Smooth muscle cell (in vitro differentiated cells): ENCODE measurements around the gene GRK4. TPM values are rescaled to one million over a fixed set of nuclear protein-coding genes. Genes with fewer than 3 reads are reported as not detected.

ENCODE experiments used
- DNase-seq: peaks from one replicate; lab custom pipeline; 2025; ENCODE audit not compliant: unreplicated experiment; lab: John Stamatoyannopoulos, UW
- H2AFZ ChIP-seq: fragments of 200-600 bp; sonication (generic); 2 replicates; pipeline ENCODE4 v1.6.0; 2016; ENCODE audit warnings: antibody characterized with exemption, low read depth, mild to moderate bottlenecking
- H3F3A ChIP-seq: fragments of 200-600 bp; sonication (generic); 2 replicates; pipeline ENCODE4 v1.6.0; 2017; ENCODE audit warnings: antibody characterized with exemption, low read depth
- H3K27ac ChIP-seq: fragments of 200-600 bp; sonication (generic); 2 replicates; pipeline ENCODE4 v1.5.1; 2016; ENCODE audit warnings: low read depth, mild to moderate bottlenecking
- H3K27me3 ChIP-seq: fragments of 200-600 bp; sonication (generic); 2 replicates; pipeline ENCODE4 v1.6.1; 2016; ENCODE audit warnings: low read depth, mild to moderate bottlenecking
- H3K36me3 ChIP-seq: fragments of 200-600 bp; sonication (generic); 2 replicates; pipeline ENCODE4 v1.5.1; 2016; ENCODE audit warnings: low read depth
- H3K4me1 ChIP-seq: fragments of 200-600 bp; sonication (generic); 2 replicates; pipeline ENCODE4 v1.5.1; 2016; ENCODE audit warnings: low read depth
- H3K4me2 ChIP-seq: fragments of 200-600 bp; sonication (generic); 2 replicates; pipeline ENCODE4 v1.6.0; 2016; ENCODE audit warnings: mild to moderate bottlenecking
- H3K4me3 ChIP-seq: fragments of 200-600 bp; sonication (generic); 2 replicates; pipeline ENCODE4 v1.5.1; 2016; ENCODE audit warnings: mild to moderate bottlenecking
- H3K79me2 ChIP-seq: fragments of 200-600 bp; sonication (generic); 2 replicates; pipeline ENCODE4 v1.6.0; 2016; ENCODE audit warnings: low read depth, mild to moderate bottlenecking
- H3K9ac ChIP-seq: fragments of 200-600 bp; sonication (generic); 2 replicates; pipeline ENCODE4 v1.6.0; 2016; ENCODE audit warnings: low read depth
- H3K9me3 ChIP-seq: fragments of 200-600 bp; sonication (generic); replicated peaks from 2 replicates; pipeline ENCODE4 v1.5.1; 2016; ENCODE audit warnings: low read depth
- H4K20me1 ChIP-seq: fragments of 200-600 bp; sonication (generic); 2 replicates; pipeline ENCODE4 v1.6.0; 2016; ENCODE audit warnings: low read depth
- WGBS: methylation state at CpG from one replicate; pipeline ENCODE4 v1.1.7; 2016; ENCODE audit warnings: low lambda C conversion rate; 5-methylcytosine and 5-hydroxymethylcytosine counted together
- polyA plus RNA-seq: library from polyadenylated mRNA; unstranded; fragments of >200 nt; fragmentation: Nextera tagmentation; extraction: Ambion mirVana; gene quantifications from 2 replicates; pipeline ENCODE4 v1.2.1, GENCODE V29; 2016
- total RNA-seq: library from RNA; depleted of rRNA; stranded (reverse); fragments of >200 nt; gene quantifications from 2 replicates; pipeline ENCODE4 v1.2.3, GENCODE V29; 2014
- TF ChIP-seq, protein P1 (sequence below): fragments of 200-600 bp; sonication (generic); IDR thresholded peaks from 2 replicates; pipeline ENCODE4 v1.5.1; 2017; ENCODE audit warnings: borderline replicate concordance, mild to moderate bottlenecking, antibody characterized with exemption; ENCODE audit not compliant: insufficient read depth, poor library complexity, severe bottlenecking

The GRK4 gene
- total and polyA plus RNA-seq, 2 experiments from 2014 or later, result 5.2 to 6.9 TPM

DNA sequence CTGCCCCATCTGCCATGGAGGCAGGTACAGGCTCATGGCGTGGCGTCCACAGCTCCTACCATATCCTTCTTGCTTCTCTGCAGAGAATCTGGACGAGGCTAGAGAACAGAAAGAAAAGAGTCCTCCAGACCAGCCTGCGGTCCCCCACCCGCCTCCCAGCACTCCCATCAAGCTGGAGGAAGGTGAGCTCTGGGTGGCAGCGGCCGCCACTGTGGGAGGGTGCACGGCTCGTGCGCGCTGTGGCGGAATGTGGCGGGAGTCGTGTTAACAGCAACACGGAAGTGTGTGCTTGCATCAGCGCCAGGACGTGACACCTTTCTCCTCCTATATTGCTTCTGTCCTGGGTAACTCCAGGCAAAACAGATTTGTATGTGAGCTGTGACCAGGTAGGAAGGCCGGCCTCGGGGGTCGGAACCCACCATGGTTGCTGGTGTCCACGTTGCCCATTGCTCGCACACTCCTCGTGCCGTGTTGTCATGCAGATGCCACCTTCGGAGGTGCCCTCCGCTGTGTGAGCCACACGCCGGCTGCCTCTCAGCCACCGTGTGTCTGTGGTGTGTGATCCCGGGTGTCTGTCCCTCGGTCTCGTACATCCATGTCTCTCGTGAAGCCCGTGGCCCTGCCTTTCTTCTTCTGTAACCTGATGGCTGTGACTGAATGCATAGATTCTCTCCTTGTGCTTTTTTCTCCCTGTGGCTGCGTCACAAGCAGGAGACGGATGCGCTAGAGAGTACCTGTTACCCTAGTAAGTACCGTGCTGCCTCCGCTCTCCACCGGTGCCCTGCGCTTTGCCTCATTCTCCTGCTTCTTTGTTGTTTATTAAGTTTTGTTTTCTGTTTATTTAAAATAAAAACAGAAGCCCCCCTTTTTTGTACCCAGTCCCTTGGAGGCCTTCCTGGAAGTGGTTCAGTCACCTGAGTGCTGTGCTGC is 37.2 kb upstream of the GRK4 start:
- no peak overlapping the region for H3K4me2 ChIP-seq
- 95% methylated on average over 41 of the region's 41 CpGs for WGBS
- peaks cover 17% of the 10 kb centered on the region for H4K20me1 ChIP-seq
- H3K9me3 ChIP-seq, result no peaks in the 10 kb centered on the region
- H2AFZ ChIP-seq, result no peak overlapping the region
- no peaks in the 10 kb centered on the region for H3K36me3 ChIP-seq
- H3K4me1 ChIP-seq, result peaks cover 12% of the 10 kb centered on the region
- H3F3A ChIP-seq, result peaks cover 12% of the 10 kb centered on the region
- H3K27ac ChIP-seq, result no peak overlapping the region
- no peak for DNase-seq
- H3K4me3 ChIP-seq, result no peak overlapping the region
- no peaks in the 10 kb centered on the region for H3K27me3 ChIP-seq
- H3K79me2 ChIP-seq, result peaks cover 3% of the 10 kb centered on the region
- TF ChIP-seq, protein P1, sequence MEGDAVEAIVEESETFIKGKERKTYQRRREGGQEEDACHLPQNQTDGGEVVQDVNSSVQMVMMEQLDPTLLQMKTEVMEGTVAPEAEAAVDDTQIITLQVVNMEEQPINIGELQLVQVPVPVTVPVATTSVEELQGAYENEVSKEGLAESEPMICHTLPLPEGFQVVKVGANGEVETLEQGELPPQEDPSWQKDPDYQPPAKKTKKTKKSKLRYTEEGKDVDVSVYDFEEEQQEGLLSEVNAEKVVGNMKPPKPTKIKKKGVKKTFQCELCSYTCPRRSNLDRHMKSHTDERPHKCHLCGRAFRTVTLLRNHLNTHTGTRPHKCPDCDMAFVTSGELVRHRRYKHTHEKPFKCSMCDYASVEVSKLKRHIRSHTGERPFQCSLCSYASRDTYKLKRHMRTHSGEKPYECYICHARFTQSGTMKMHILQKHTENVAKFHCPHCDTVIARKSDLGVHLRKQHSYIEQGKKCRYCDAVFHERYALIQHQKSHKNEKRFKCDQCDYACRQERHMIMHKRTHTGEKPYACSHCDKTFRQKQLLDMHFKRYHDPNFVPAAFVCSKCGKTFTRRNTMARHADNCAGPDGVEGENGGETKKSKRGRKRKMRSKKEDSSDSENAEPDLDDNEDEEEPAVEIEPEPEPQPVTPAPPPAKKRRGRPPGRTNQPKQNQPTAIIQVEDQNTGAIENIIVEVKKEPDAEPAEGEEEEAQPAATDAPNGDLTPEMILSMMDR, result no peak
- H3K9ac ChIP-seq, result no peak overlapping the region

DNA sequence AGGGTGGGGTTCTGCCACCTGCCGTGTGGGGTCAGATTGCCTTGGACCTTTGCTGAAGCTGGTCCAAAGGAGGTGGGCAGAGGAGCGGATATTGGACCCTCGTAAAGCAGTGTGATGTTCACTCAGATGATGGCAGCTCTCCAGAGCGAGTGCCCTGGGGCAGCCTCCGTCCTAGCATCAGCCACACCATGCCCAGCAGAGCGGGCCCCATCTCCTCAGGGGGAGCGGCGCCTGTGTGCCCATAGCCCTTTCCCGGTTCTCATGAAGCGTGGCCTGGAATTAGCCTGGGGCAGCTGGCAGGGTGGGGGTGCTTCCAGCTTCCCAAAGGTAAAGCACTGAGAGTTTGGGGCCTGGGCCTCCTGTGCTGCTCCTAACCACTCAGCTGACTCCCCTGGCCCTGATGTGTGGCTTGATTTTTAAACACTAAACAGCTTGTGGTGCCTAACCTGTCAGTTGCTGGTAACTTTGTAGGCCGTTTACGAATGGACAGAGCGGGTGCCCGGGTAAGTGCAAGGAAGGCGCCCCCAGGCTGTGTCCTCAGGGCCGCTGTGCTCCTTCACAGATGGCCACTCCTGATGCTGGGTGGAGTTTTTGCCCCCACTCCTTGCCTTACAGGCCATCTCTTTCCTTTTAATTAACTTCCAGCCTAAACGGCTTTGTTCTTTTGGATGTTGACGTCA is 36.2 kb upstream of the GRK4 start:
- Histone ChIP-seq H3K27me3 (no peaks in the 10 kb centered on the region), H3K4me3 (no peak overlapping the region), H3K27ac (no peak overlapping the region), H3K4me1 (peaks cover 10% of the 10 kb centered on the region), H3K9ac (no peak overlapping the region), H3F3A (peaks cover 12% of the 10 kb centered on the region), H4K20me1 (peaks cover 17% of the 10 kb centered on the region), H3K9me3 (no peaks in the 10 kb centered on the region), H3K36me3 (no peaks in the 10 kb centered on the region), H3K4me2 (no peak overlapping the region), H2AFZ (no peak overlapping the region), H3K79me2 (no peaks in the 10 kb centered on the region)
- DNase-seq, result no peak
- WGBS, result 99% methylated on average over 18 of the region's 18 CpGs
- TF ChIP-seq, protein P1, result no peak

DNA sequence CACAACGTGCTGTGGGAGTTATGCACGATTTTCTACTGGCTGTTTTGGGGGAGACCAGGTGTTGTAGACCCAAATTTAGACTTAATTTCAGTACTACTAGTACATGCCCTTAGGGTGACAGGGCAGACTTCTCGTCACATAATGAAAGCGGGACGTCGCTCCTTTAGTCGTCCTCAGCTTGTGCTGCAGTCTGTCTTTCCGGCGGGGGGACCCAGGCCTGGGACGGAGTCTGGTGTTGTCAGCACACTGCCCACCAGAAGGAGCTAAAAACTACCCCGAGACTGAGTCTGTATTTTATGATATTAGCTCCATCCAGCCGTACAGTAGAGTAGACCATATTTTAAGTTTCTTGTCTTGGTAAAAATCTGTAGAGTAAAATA is 35.7 kb upstream of the GRK4 start:
- no peak for DNase-seq
- no peaks in the 10 kb centered on the region for H3K9me3 ChIP-seq
- H3K4me2 ChIP-seq, result no peak overlapping the region
- H3K27me3 ChIP-seq, result no peaks in the 10 kb centered on the region
- H3K79me2 ChIP-seq, result no peaks in the 10 kb centered on the region
- no peak overlapping the region for H2AFZ ChIP-seq
- WGBS, result 97% methylated on average over 12 of the region's 12 CpGs
- TF ChIP-seq, protein P1, result no peak
- H3K9ac ChIP-seq, result no peak overlapping the region
- H4K20me1 ChIP-seq, result peaks cover 17% of the 10 kb centered on the region
- peaks cover 6% of the 10 kb centered on the region for H3K4me1 ChIP-seq
- no peak overlapping the region for H3K27ac ChIP-seq
- H3K4me3 ChIP-seq, result no peak overlapping the region
- H3F3A ChIP-seq, result peaks cover 12% of the 10 kb centered on the region
- H3K36me3 ChIP-seq, result no peaks in the 10 kb centered on the region
